Stromal cell of bone marrow (primary cell): ENCODE data around the gene HSPB7.
"Not testable (repeated sequence)": the region's sequence is repeated elsewhere in the genome, so short reads cannot be mapped to it uniquely, and the experiment has no call there.

Source experiments
- DNase-seq: peaks from one replicate; pipeline ENCODE4 v3.0.0-alpha.2; 2012; ENCODE audit warnings: low read depth

The HSPB7 gene

DNA sequence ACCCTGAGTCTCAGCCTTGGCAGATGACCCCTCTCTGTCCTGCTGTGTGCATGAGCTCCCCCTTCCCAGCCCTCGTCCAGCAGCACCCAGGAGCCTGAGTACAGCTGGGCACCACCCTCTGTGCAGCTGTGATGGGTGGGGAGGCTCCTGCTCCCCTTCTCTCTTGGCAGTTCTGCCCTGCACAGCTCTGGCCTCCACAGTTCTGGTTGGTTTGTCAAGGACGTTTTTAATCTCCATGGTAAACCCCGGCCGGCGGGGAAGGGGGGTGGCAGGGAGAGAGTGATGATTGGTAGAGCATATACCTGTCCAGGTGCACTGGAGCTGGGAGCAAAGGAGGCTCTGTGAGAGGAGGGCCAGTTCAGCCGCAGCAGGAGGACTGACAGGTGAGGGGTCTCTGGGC, 3.8 kb upstream of the HSPB7 start, which contains the start of gene CLCNKA:
TSS of gene CLCNKA (plus strand) at position 356 of the 400 bp plus-strand sequence. CDS start 584 bp downstream, outside the sequence.
- DNase-seq: no peak

- not testable (repeated sequence) for DNase-seq
Observed at GRCh38 chr1:16020878-16021277, 3.0 kb upstream of the HSPB7 start.

GRCh38 chr1:16020325-16020724, 2.5 kb upstream of the HSPB7 start:
- no peak for DNase-seq

GRCh38 chr1:16019644-16020277, 1.9 kb upstream of the HSPB7 start:
- peak; percentile 34 for DNase-seq

DNA sequence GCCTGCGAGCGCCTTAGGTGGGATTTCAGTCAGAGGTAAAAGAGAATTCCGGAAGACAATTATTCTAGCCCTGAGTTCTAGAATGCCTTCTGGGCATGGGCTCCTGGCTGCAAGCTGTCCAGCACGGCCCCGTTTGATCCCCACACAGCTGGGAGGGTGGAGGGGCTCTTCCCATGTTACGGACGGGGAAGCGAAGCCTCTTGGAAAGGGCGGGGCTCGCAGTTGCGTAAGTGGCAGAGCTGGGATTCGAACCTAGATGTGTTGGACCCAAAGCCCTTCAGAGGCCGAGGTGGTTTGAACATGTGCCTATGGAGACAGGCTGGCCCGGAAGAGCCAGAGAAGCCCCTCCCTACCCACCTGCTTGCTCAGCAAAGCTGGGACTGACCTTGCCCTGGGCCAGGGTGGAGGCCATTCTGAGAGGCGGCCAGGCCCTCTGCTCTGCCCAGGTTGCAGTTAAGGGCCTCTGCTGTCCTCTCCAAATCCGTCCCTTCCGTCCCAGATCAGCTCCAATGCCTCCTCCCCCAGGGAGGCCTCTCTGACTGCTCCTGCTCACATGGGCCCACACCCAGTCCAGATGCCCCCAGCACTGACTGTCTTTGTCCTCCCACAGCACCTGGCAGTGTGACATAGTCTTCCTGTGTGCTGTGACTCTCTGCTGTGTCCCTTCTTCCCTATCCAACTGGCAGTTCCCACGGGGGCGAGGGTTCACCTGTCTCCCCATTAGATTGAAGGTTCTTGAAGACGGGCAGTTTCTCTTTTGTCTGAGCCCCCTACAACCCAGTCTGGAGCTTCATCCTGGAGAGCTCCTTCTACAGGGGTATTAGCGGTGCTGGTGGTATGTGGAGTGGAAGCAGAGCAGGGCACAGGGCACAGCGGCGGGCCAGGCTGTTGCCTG, 1.2 kb upstream of the HSPB7 start:
- no peak for DNase-seq

DNA sequence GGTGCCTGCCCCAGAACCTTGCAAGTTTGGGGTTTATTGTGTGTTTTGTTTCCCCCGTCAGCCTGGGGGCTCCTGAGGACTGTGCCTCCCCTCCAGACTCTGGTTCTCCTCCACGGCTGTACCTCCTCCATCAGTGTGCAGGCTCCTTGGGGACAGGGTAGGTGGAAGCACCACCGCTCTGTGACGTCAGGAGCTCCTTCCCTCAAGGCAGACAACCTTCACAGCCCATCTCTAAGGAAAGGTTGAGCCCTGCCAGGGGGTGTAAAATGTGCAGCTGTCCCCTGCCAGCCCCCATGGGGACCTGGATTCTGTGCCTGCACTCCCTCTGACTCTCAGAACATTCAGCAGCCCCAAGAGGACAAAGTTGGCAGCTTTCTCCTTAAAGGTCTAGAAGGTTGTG, 465 bp upstream of the HSPB7 start:
- no peak for DNase-seq

GRCh38 chr1:16017076-16017460, 775 bp downstream of the HSPB7 start:
- no peak for DNase-seq

DNA sequence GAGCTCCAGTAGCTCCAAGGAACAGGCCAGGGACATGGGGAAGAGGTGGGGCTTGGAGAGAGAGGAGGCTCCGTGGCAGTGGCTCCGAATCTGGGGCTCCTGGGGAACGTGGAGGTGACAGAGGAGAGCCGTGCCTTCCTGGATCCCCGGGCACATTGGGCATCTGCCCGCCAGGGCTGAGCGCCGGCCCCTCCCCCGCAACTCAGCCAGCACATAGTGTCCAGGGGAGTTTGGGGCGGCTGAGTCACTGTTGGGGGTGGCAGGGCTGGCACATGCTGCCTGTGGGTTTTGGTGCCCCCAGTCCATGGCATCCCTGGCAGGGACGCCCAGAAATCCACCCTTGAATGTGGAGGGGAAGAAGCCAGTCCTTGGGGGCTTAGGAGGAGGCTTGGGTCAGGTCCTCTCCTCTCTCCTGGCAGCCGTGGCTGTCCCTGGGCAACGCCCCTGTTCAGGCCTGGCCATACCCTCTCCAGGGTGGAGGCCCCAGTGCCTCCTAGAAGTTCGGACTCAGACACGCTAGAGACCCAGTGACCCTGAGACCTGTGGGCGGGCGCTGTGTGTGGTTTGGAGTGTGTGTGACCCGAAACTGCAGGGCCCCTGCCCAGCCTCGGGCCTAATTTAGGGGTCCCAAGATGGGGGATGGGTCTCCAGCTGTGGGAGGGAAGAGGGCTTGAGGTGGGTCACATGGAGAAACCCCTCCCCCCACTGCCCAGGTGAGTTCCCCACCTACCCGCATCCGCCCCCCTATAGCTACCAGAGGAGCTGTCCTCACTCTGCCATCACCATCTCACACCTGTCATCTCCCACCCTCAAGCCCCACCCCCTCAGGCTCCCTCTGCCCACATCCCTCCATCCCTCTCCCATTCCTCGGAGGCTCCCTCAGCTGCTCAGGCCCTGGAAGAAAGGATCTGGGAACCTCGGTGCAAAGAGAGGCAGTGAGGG, 1.6 kb downstream of the HSPB7 start:
- DNase-seq: no peak

DNA sequence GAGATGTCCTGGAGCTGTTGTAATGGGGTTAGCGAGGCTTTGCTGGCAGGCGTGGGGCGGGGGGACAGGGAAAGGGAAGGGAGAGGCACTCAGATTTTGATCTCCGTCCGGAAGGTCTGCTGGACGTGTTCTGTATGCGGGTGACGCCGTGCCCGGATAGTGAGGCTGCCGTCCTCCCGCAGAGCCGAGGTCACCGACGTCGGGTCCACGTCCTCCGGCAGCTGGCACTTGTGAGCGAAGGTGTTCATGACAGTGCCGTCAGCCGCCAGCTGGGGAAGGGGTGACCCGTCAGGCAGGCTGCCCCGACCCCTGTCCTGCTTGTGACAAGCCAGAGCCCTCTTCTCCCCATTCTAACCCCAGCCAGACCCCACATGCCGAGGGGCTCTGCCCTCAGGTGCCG, 2.4 kb downstream of the HSPB7 start:
- DNase-seq: no peak

DNA sequence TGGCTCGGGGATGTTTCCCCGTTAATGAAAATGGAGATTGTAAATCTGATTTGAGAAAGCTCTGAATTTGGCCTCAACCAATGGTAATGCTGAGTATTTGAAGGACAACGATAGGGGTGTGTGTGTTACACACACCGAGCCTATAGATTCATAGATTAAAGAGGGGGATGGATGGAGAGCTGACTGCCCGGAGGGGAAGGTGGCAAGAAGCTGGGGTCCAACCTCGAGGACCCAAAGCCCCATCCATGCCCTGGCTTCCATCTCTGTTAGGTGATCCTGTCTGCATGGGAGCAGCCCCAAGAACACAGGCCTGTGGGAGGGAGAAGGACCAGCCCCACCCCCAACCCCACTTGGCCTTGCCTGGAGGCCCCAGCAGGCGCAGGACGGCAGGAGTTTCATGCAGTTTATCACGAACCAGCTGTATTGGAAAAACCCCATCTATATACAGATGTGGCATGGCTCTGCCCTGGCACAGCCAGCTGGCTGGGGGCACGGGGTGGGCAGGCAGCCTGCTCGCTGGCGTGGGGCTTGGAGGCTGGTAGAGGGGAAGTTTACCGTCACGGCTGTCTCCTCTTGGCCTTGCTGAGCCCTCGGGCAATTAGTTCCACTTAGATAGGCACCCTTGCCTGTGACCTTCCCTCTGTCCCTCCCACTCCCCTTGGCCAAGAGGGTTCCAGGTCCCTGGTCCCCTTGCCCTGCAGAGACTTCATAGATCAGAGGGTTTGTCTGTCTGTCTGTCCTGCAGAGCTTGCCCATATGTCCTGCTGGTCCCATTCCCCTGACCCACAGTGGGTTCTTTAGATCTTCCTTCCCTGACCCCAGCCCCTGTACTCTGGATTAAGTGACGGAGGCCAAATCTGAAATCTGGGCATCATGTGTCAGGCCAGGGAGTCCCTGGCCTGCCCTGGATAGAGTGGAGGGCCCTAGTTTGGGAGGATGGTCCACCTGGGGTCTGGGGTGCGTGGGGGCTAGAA, 3.0 kb downstream of the HSPB7 start:
- DNase-seq: no peak

GRCh38 chr1:16013908-16014258, 4.0 kb downstream of the HSPB7 start:
- DNase-seq: no peak

- peak; percentile 68 for DNase-seq
Observed at GRCh38 chr1:16013220-16013907, 4.5 kb downstream of the HSPB7 start.

- DNase-seq: peak; percentile 40
Observed at GRCh38 chr1:16012590-16013219, 5.1 kb downstream of the HSPB7 start.

DNA sequence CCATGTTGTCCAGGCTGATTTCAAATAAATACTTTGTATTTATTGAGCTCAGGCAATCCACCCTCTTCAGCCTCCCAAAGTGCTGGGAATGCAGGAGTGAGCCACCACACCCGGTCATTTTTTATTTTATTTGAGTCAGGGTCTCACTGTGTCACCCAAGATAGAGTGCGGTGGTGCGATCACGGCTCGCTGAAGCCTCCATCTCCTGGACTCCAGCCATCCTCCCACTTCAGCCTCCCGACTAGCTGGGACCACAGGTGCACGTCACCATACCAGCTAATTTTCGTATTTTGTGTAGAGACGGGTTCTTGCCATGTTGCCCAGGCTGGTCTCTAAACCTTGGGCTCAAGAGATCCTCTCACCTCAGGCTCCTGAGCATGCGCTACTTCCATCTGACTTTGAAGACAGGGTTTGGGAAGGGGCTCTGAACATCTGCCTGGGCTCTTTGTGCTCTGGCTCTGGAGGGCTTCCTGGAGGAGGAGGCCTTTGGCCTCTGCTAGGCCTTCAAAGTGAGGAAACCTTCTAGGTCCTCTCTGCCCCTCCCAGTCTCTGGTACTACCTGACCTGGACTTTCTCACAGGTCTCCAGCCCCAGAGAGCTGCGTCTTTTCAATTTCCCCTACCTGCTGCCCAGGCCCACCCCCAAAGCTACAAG, 5.8 kb downstream of the HSPB7 start:
- no peak for DNase-seq

GRCh38 chr1:16010837-16011236, 7.0 kb downstream of the HSPB7 start:
- no peak for DNase-seq

DNA sequence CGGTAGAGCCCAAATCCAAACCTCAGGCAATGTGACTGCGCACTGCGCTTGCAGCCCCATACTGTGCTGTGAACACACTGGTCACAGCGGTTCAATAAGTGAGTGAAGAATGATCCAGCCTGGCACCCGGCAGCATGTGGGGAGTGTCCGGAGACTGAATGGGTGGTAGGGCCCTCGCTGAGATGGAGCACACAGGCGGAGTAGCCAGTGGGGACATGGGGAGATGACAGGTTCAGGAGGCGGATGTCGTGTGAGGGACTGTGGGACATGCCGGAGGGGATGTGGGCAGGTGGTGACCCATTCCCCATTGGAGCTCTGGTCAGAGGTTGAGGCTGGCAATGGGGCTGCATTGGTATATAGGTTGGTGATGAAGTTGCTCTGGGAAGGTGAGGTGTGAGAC, 8.2 kb downstream of the HSPB7 start:
- no peak for DNase-seq

DNA sequence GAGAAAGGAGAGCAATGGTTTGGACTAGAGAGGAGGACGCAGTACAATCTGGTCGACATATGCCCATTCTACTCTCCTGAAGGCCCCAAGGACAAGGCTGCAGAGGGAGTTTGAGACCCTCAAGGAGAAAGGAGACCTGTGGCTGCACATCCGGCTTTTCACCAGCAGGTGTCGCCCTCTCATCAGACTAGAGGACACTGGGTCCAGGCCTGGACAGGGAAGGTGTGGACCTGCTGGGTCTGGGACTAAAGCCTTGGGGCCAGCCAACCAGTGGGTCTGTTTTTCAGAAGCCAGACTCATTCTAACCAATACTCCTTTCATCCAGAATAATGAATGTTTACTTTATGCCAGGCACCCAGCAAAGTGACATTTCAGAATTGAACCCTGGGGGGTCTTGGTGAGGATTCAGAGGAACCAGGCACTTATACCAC, 8.8 kb downstream of the HSPB7 start:
- peak; percentile 33 for DNase-seq

DNA sequence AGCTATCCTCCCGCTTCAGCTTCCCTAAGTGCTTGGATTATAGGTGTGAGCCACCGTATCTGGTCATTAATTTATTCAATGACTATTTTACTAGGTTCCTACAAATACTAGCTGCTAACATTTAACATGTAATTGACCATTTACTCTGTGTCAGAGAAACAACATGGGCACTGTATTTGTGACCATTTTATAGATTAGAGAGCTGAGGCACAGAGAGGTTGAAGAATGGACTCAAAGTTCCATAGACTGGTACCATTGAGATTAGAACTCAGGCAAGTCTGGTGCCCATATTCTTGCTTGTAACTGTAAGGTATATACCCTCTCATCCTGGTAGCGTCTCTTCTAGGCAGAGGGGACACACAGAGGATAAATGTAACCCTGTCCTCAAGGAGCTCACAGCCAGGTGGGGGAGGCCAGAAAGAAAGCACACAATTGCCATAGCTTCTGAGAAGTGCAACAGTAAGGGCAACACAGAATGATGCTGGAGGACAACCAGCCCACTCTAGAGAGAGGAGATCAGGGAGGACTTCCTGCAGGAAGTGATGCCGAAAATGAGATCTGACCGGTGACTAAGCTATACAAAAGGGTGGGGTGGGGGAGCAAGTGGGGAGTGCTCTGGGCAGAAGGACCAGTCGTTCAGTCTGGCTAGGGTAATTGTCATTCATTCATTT, 10.0 kb downstream of the HSPB7 start:
- DNase-seq: no peak
